ENCODE measurements around the gene BTNL9. TPM values are rescaled to one million over a fixed set of nuclear protein-coding genes. Genes with fewer than 3 reads are reported as not detected.

BTNL9 gene
- total and polyA plus RNA-seq, 3 donors from 2014 or later: 8.9 to 28.4 (median 19.0) TPM

GRCh38 chr5:181035991-181036815, 3.9 kb upstream of the BTNL9 start:
- Histone ChIP-seq H3K9me3 (no peaks in the 10 kb centered on the region), H3K27me3 (no peaks in the 10 kb centered on the region), H3K4me3 (no peak overlapping the region), H3K36me3 (ENCODE audit: low read depth, missing control alignments) (no peaks in the 10 kb centered on the region), H3K4me1 (no peaks in the 10 kb centered on the region), H3K27ac (no peak overlapping the region)
- intact Hi-C loops (cut with DNase I; ENCODE audit: low total_unique reads): no loop called here
- DNase-seq: peak; percentile 87
- 65 to 69% methylated on average over 20 of the region's 20 CpGs for WGBS, 2 donors
- TF ChIP-seq POLR2A (IDR thresholded peaks at IDR 0.05) (no peak), CTCF (IDR thresholded peaks at IDR 0.05) (no peak)

- H3K27me3 ChIP-seq: no peaks in the 10 kb centered on the region
- intact Hi-C loops (cut with DNase I; ENCODE audit: low total_unique reads): no loop called here
- no peaks in the 10 kb centered on the region for H3K4me1 ChIP-seq
- H3K4me3 ChIP-seq: no peak overlapping the region
- H3K36me3 ChIP-seq (ENCODE audit: low read depth, missing control alignments): no peaks in the 10 kb centered on the region
- WGBS, 2 donors: 73 to 90% methylated on average over 7 to 13 of the region's 13 CpGs
- no peak for DNase-seq
- no peak for TF ChIP-seq CTCF (IDR thresholded peaks at IDR 0.05)
- no peak for TF ChIP-seq POLR2A (IDR thresholded peaks at IDR 0.05)
- H3K9me3 ChIP-seq: no peaks in the 10 kb centered on the region
- no peak overlapping the region for H3K27ac ChIP-seq
These were observed 3.2 kb upstream of the BTNL9 start for GRCh38 chr5:181036816-181037364.

DNA sequence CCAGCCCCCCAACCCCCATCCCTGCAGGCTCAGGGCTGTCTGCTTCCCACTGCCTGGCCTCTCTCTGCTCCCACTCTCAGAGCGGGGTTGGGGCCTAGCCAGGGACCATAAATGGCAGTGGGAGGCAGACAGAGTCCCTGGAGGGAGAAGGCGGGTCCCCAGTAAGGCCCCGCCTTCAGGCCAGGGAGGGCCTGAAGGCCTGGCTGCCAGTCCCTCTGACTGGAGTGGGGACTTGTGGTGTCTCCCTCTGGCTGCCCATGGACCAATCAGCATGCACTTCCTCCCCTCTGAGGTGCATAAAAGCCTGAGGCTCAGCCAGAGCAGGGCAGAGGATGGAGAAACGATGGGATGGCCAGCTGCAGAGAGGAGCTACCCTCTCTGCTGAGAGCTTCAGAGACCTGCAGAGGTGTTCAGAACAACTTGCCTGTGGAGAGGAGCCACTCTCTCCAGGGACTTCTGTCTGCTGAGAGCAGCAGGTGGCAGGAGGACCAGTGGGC, 2.7 kb upstream of the BTNL9 start:
- Histone ChIP-seq H3K27me3 (no peaks in the 10 kb centered on the region), H3K9me3 (no peaks in the 10 kb centered on the region), H3K4me3 (no peak overlapping the region), H3K27ac (no peak overlapping the region), H3K36me3 (ENCODE audit: low read depth, missing control alignments) (no peaks in the 10 kb centered on the region), H3K4me1 (no peaks in the 10 kb centered on the region)
- no peak for DNase-seq
- no peak for TF ChIP-seq POLR2A (IDR thresholded peaks at IDR 0.05)
- TF ChIP-seq CTCF (IDR thresholded peaks at IDR 0.05): no peak
- 73 to 86% methylated on average over 2 to 4 of the region's 4 CpGs for WGBS, 2 donors
- intact Hi-C loops (cut with DNase I; ENCODE audit: low total_unique reads): no loop called here

DNA sequence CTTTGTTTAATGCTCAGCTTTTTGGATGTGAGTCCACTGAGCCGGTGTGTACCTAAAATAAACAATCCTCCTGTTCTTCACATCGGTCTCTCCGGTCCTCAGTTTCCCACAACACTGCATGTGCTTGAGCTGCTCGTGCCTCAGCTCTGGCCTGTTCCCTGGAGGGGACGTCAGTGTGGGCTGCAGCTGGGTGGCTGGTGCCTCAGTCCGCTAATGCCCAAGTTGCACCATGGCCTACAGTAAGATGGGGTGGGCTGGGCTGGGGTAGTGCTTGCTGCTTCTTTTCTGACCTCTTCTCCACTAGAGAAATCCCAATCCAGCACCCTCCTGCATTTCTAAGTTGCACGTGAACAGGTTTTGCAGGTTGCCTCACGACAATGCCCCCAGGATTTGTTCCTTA, 595 bp upstream of the BTNL9 start:
- TF ChIP-seq CTCF (IDR thresholded peaks at IDR 0.05): no peak
- TF ChIP-seq POLR2A (IDR thresholded peaks at IDR 0.05): no peak
- Histone ChIP-seq H3K36me3 (ENCODE audit: low read depth, missing control alignments) (no peaks in the 10 kb centered on the region), H3K4me3 (no peak overlapping the region), H3K4me1 (no peaks in the 10 kb centered on the region), H3K27me3 (no peaks in the 10 kb centered on the region), H3K9me3 (no peaks in the 10 kb centered on the region), H3K27ac (no peak overlapping the region)
- DNase-seq: no peak
- intact Hi-C loops (cut with DNase I; ENCODE audit: low total_unique reads): no loop called here
- WGBS, 2 donors: 60 to 82% methylated on average over 6 to 8 of the region's 8 CpGs
